Activated naive CD4-positive, alpha-beta T cell treated with anti-CD3 and anti-CD28 coated beads for 36 hours (primary cell): Measurements from ENCODE around the gene SSTR1. TPM values are rescaled to one million over a fixed set of nuclear protein-coding genes. Genes with fewer than 3 reads are reported as not detected.

ENCODE experiments used
- CTCF ChIA-PET: fragments of 350-600 bp; sonication (Branson Sonifier 250); formaldehyde crosslinking; loops from one replicate; lab custom pipeline; 2021; ENCODE audit warnings: antibody characterized with exemption; lab: Charles Lee
- DNase-seq: peaks from one replicate; pipeline ENCODE4 v3.0.0-alpha.2; 2020
- H3K27ac Mint-ChIP-seq: one replicate; pipeline ENCODE4 v1.8.0; 2021; ENCODE audit warnings: mild to moderate bottlenecking, mixed read lengths
- H3K27me3 Mint-ChIP-seq: one replicate; pipeline ENCODE4 v1.8.0; 2021; ENCODE audit warnings: low read depth, mixed read lengths
- H3K36me3 Mint-ChIP-seq: one replicate; pipeline ENCODE4 v1.8.0; 2021; ENCODE audit warnings: low read depth, mixed read lengths
- H3K4me1 Mint-ChIP-seq: one replicate; pipeline ENCODE4 v1.8.0; 2021; ENCODE audit warnings: low read depth, mixed read lengths
- H3K4me3 Mint-ChIP-seq: one replicate; pipeline ENCODE4 v1.8.0; 2021; ENCODE audit warnings: mild to moderate bottlenecking, moderate library complexity, mixed read lengths
- H3K9me3 Mint-ChIP-seq: one replicate; pipeline ENCODE4 v1.8.0; 2021; ENCODE audit warnings: mixed read lengths
- intact Hi-C: fragments of 100-400 bp; cut with micrococcal nuclease; formaldehyde crosslinking; loops from one replicate; pipeline ENCODE4 v1.15.1; 2023
- total RNA-seq, 2 experiments: library from RNA; stranded (reverse); gene quantifications; one replicate each; pipeline ENCODE4 v1.2.3, GENCODE V29; 2021

Gene SSTR1
- total RNA-seq, 2 experiments from 2014 or later: not detected

GRCh38 chr14:38211255-38211735 is 3.6 kb downstream of the SSTR1 start:
- H3K36me3 Mint-ChIP-seq: no peaks in the 10 kb centered on the region
- DNase-seq: no peak
- no peak overlapping the region for H3K27ac Mint-ChIP-seq
- peaks cover 29% of the 10 kb centered on the region for H3K4me1 Mint-ChIP-seq
- H3K9me3 Mint-ChIP-seq: no peaks in the 10 kb centered on the region
- H3K27me3 Mint-ChIP-seq: peaks cover 65% of the 10 kb centered on the region
- H3K4me3 Mint-ChIP-seq: no peak overlapping the region
- CTCF ChIA-PET: interaction anchor here (1.3 kb wide), 1 partner anchor 226 kb away, joined by 3 read pairs; no protein-coding TSS in a partner anchor
- intact Hi-C loops: no loop called here

- Mint-ChIP-seq H3K4me1 (peaks cover 29% of the 10 kb centered on the region), H3K27me3 (peaks cover 58% of the 10 kb centered on the region), H3K27ac (no peak overlapping the region), H3K4me3 (no peak overlapping the region), H3K9me3 (no peaks in the 10 kb centered on the region), H3K36me3 (no peaks in the 10 kb centered on the region)
- no peak for DNase-seq
- CTCF ChIA-PET: interaction anchor here (0.5 to 1.3 kb wide), 2 partner anchors 226 to 502 kb away, joined by 3 read pairs; no protein-coding TSS in a partner anchor
- intact Hi-C loops: no loop called here
Observed at GRCh38 chr14:38212111-38212510, 4.4 kb downstream of the SSTR1 start.

- no peaks in the 10 kb centered on the region for H3K9me3 Mint-ChIP-seq
- H3K4me1 Mint-ChIP-seq: peaks cover 28% of the 10 kb centered on the region
- no peak overlapping the region for H3K4me3 Mint-ChIP-seq
- DNase-seq: no peak
- H3K27me3 Mint-ChIP-seq: peaks cover 49% of the 10 kb centered on the region
- intact Hi-C loops: no loop called here
- CTCF ChIA-PET: interaction anchor here (0.6 kb wide), 1 partner anchor 242 kb away, joined by 4 read pairs; no protein-coding TSS in a partner anchor
- no peaks in the 10 kb centered on the region for H3K36me3 Mint-ChIP-seq
- H3K27ac Mint-ChIP-seq: no peak overlapping the region
Observed at GRCh38 chr14:38213001-38213400, 5.3 kb downstream of the SSTR1 start.

- no peak for DNase-seq
- CTCF ChIA-PET: no interaction called here
- H3K27ac Mint-ChIP-seq: no peak overlapping the region
- intact Hi-C loops: no loop called here
- peaks cover 11% of the 10 kb centered on the region for H3K27me3 Mint-ChIP-seq
- no peaks in the 10 kb centered on the region for H3K36me3 Mint-ChIP-seq
- no peaks in the 10 kb centered on the region for H3K4me1 Mint-ChIP-seq
- H3K4me3 Mint-ChIP-seq: no peak overlapping the region
- no peaks in the 10 kb centered on the region for H3K9me3 Mint-ChIP-seq
Observed at GRCh38 chr14:38217553-38217952, 9.8 kb downstream of the SSTR1 start.

GRCh38 chr14:38221077-38221476 is 13.4 kb downstream of the SSTR1 start:
- Mint-ChIP-seq H3K4me3 (no peak overlapping the region), H3K36me3 (no peaks in the 10 kb centered on the region), H3K4me1 (no peaks in the 10 kb centered on the region), H3K27me3 (peaks cover 2% of the 10 kb centered on the region), H3K27ac (no peak overlapping the region), H3K9me3 (no peaks in the 10 kb centered on the region)
- no peak for DNase-seq
- intact Hi-C loops: no loop called here
- CTCF ChIA-PET: no interaction called here

- intact Hi-C loops: no loop called here
- H3K4me3 Mint-ChIP-seq: no peak overlapping the region
- no peaks in the 10 kb centered on the region for H3K4me1 Mint-ChIP-seq
- CTCF ChIA-PET: no interaction called here
- no peaks in the 10 kb centered on the region for H3K36me3 Mint-ChIP-seq
- no peak for DNase-seq
- peaks cover 7% of the 10 kb centered on the region for H3K27me3 Mint-ChIP-seq
- H3K9me3 Mint-ChIP-seq: no peaks in the 10 kb centered on the region
- no peak overlapping the region for H3K27ac Mint-ChIP-seq
Observed at GRCh38 chr14:38224338-38224737, 16.6 kb downstream of the SSTR1 start.

GRCh38 chr14:38225946-38226345 is 18.2 kb downstream of the SSTR1 start:
- intact Hi-C loops: no loop called here
- H3K4me3 Mint-ChIP-seq: no peak overlapping the region
- H3K27ac Mint-ChIP-seq: no peak overlapping the region
- H3K9me3 Mint-ChIP-seq: no peaks in the 10 kb centered on the region
- H3K36me3 Mint-ChIP-seq: no peaks in the 10 kb centered on the region
- DNase-seq: no peak
- peaks cover 7% of the 10 kb centered on the region for H3K27me3 Mint-ChIP-seq
- CTCF ChIA-PET: no interaction called here
- H3K4me1 Mint-ChIP-seq: no peaks in the 10 kb centered on the region

- CTCF ChIA-PET: interaction anchor here (1.7 kb wide), 1 partner anchor 18 kb away, joined by 4 read pairs; the partner anchor contains the start of gene SSTR1
- intact Hi-C loops: no loop called here
- peaks cover 7% of the 10 kb centered on the region for H3K27me3 Mint-ChIP-seq
- no peaks in the 10 kb centered on the region for H3K4me1 Mint-ChIP-seq
- H3K27ac Mint-ChIP-seq: no peak overlapping the region
- no peak for DNase-seq
- H3K9me3 Mint-ChIP-seq: no peaks in the 10 kb centered on the region
- H3K36me3 Mint-ChIP-seq: no peaks in the 10 kb centered on the region
- no peak overlapping the region for H3K4me3 Mint-ChIP-seq
Observed at GRCh38 chr14:38226366-38226765, 18.7 kb downstream of the SSTR1 start.

- H3K36me3 Mint-ChIP-seq: no peaks in the 10 kb centered on the region
- H3K4me1 Mint-ChIP-seq: no peaks in the 10 kb centered on the region
- intact Hi-C loops: no loop called here
- H3K27ac Mint-ChIP-seq: no peak overlapping the region
- H3K27me3 Mint-ChIP-seq: peaks cover under 1% of the 10 kb centered on the region
- H3K9me3 Mint-ChIP-seq: no peaks in the 10 kb centered on the region
- no peak overlapping the region for H3K4me3 Mint-ChIP-seq
- DNase-seq: no peak
- CTCF ChIA-PET: no interaction called here
Observed at GRCh38 chr14:38233218-38233617, 25.5 kb downstream of the SSTR1 start.

GRCh38 chr14:38238332-38238731 is 30.6 kb downstream of the SSTR1 start:
- no peaks in the 10 kb centered on the region for H3K36me3 Mint-ChIP-seq
- H3K4me1 Mint-ChIP-seq: no peaks in the 10 kb centered on the region
- H3K9me3 Mint-ChIP-seq: no peaks in the 10 kb centered on the region
- no peak overlapping the region for H3K4me3 Mint-ChIP-seq
- no peak for DNase-seq
- H3K27me3 Mint-ChIP-seq: no peaks in the 10 kb centered on the region
- CTCF ChIA-PET: no interaction called here
- no peak overlapping the region for H3K27ac Mint-ChIP-seq
- intact Hi-C loops: no loop called here

- Mint-ChIP-seq H3K4me1 (no peaks in the 10 kb centered on the region), H3K27me3 (no peaks in the 10 kb centered on the region), H3K9me3 (no peaks in the 10 kb centered on the region), H3K4me3 (no peak overlapping the region), H3K27ac (no peak overlapping the region), H3K36me3 (no peaks in the 10 kb centered on the region)
- intact Hi-C loops: no loop called here
- DNase-seq: no peak
- CTCF ChIA-PET: no interaction called here
Observed at GRCh38 chr14:38238878-38239277, 31.2 kb downstream of the SSTR1 start.

GRCh38 chr14:38243696-38244240 is 36.1 kb downstream of the SSTR1 start:
- no peak for DNase-seq
- no peaks in the 10 kb centered on the region for H3K36me3 Mint-ChIP-seq
- no peaks in the 10 kb centered on the region for H3K4me1 Mint-ChIP-seq
- H3K27ac Mint-ChIP-seq: no peak overlapping the region
- no peaks in the 10 kb centered on the region for H3K9me3 Mint-ChIP-seq
- CTCF ChIA-PET: no interaction called here
- H3K4me3 Mint-ChIP-seq: no peak overlapping the region
- intact Hi-C loops: no loop called here
- no peaks in the 10 kb centered on the region for H3K27me3 Mint-ChIP-seq

- CTCF ChIA-PET: interaction anchor here (1.2 kb wide), 3 partner anchors 27 to 620 kb away, joined by 3 to 4 read pairs (median 4); no protein-coding TSS in a partner anchor
- Mint-ChIP-seq H3K27me3 (peaks cover 4% of the 10 kb centered on the region), H3K27ac (no peak overlapping the region), H3K9me3 (no peaks in the 10 kb centered on the region), H3K4me3 (no peak overlapping the region), H3K4me1 (no peaks in the 10 kb centered on the region), H3K36me3 (no peaks in the 10 kb centered on the region)
- no peak for DNase-seq
- intact Hi-C loops: no loop called here
Observed at GRCh38 chr14:38248321-38249028, 40.8 kb downstream of the SSTR1 start.
